Midbrain (tissue), 1 donor: ENCODE results near the gene TMEM116.
"Not testable (repeated sequence)": the region's sequence is repeated elsewhere in the genome, so short reads cannot be mapped to it uniquely, and the experiment has no call there.

ENCODE experiments used
- DNase-seq: peaks from one replicate; lab custom pipeline; 2025; lab: John Stamatoyannopoulos, UW

TMEM116 gene

DNA sequence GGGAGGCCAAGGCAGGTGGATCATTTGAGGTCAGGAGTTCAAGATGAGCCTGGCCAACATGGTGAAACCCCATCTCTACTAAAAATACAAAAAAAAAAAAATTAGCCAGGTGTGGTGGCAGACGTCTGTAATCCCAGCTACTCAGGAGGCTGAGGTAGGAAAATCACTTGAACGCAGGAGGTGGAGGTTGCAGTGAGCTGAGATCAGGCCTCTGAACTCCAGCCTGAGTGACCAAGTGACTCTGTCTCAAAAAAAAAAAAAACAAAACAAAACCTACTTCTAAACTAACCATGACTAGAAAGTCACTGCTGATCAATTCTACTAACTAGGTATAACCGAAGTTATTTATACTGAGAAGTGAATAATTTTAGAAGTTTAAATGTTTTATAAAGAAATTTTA is 3.4 kb downstream of the TMEM116 start:
- DNase-seq: not testable (repeated sequence)

- DNase-seq: no peak
These were observed 4.0 kb downstream of the TMEM116 start for GRCh38 chr12:112008918-112009317.

GRCh38 chr12:112007945-112008344 is 5.0 kb downstream of the TMEM116 start:
- no peak for DNase-seq

DNA sequence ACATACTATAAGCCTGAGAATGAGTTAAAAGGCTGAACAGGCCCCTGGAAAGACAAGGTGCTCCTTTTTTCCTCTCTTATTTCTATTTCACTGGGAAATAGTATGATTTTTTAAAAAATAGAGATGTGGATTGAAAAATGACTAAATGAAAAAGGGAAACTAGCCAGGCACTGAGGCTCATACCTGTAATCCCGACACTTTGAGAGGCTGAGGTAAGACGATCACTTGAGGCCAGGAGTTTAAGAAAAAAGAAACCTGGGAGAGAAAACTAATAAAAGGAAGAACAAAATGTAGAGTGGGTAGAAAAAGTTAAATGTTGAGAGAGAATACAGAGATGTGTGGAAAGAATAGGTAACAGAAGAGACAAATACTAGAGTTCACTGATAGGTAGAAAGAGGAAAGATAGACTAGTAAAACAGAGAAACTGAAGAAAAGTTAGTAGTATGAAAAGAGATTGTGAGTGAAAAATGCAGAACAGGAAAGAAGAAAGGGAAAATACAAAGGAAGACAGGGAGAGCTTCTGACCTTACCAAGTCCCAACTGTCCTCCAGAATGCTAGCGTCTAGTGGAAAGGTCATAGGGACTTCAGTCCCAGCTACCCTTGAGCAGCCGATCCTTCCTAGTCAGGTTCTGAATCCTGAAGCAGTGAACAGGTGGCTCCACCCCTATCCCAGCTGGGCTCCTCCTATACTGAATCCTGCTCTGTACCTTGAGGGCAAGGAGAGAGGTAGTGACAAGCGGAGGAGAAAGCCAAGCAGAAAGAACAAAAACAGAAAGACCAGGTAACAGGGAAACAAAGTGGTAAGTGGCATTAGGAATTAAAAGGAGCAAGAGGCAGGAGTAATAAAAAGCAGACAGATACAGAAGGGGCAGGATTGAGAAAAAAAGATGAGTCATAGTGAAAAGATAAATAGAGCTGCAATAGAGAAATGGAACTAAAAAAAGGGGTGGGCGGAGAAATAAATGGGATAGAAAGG is 7.3 kb downstream of the TMEM116 start:
- no peak for DNase-seq

DNA sequence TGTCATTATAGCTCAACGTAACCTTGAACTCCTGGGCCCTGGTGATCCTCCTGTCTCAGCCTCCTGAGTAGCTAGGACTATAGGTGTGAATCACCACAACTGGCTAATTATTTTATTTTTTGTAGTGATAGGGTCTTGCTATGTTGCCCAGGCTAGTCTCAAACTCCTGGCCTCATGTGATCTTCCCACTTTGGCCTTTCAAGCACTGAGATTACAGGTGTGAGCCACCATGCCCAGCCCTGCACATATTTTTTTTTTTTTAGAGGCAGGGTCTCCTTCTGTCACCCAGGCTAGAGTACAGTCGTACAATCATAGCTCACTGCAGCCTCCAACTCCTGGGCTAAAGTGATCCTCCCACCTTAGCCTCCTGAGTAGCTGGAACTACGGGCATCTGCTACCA is 8.9 kb downstream of the TMEM116 start:
- DNase-seq: no peak

DNA sequence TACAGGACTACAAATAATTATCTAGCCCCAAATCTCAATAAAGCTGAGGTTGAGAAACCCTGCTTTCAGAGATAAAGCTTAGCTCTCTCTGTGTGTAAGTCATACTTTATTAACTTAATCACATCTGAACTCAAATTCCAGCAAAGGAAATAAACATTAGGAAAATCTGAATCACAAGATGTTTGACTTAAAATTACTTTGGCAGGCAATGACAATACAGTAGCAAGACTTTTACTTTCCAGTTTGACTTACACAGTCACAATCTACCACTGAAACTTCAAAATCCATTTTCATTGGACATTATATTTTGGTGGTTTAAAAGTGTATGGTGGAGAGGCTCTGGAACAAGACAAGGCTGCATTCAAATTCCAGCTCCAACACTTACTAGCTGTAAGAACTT is 11.4 kb downstream of the TMEM116 start:
- no peak for DNase-seq

DNA sequence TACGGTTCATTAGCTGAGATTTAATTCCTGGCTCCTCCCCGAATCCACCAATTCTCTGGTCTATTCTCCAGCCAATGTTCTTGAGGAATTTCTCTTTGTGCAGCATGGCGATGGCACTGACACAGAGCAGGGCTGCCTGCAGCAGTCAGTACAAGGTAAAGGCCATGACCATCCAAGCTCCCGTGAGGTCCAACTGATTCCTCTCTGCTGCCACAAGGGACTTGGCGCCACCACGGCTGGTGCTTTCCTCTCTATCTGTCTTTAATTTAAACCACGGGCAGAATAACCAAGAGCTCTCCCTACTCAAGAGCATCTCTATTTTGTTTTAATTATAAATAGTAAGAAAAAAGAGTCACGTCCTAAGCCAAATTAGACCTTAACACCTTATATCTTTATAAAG is 12.1 kb downstream of the TMEM116 start:
- no peak for DNase-seq

DNA sequence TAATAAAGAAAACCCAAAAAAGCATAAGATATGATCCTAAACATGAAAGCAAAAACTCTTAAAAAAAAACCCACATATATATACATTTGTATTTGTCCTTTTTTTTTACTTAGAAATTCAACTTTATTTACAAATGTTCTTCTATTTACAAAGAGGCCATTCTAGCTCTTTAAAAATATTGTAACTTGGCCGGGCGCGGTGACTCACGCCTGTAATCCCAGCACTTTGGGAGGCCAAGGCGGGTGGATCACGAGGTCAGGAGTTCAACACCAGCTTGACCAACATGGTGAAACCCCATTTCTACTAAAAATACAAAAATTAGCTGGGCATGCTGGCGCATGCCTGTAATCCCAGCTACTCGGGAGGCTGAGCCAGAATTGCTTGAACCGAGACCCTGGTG is 13.8 kb downstream of the TMEM116 start:
- DNase-seq: not testable (repeated sequence)

DNA sequence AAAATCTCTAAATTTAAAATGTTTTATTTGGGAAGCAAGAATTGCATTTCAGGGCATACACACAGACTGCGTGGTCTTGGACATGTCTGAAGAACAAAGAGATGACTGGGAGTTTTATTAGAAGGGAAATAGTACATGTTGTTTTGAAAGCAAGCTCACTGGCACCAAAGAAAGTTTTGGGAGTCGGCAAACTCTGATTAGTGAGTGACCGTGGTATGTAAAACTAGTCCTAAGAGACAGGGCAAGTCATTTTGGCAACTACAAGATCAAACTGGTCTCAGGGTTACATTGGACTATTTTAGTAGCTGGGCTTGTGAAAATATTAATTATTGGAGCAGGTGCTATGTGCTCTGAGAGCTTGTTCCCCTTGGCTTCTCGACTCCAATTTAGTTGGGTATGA is 14.9 kb downstream of the TMEM116 start:
- DNase-seq: no peak

DNA sequence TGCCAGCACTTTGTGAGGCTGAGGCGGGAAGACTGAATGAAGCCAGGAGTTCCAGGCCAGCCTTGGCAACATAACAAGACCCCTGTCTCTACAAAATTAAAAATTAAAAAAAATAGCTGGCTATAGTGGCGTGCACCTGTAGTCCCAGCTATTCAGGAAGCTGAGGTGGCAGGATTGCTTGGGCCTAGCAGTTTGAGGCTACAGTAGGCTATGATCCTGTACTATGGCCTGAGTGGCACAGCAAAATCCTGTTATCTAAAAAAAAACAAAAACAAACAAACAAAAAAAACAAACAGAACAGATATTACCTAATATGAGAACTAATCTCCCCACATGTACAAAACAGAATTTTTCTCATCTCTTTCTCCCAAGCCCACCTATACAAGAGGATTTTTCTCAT is 15.7 kb downstream of the TMEM116 start:
- DNase-seq: no peak

DNA sequence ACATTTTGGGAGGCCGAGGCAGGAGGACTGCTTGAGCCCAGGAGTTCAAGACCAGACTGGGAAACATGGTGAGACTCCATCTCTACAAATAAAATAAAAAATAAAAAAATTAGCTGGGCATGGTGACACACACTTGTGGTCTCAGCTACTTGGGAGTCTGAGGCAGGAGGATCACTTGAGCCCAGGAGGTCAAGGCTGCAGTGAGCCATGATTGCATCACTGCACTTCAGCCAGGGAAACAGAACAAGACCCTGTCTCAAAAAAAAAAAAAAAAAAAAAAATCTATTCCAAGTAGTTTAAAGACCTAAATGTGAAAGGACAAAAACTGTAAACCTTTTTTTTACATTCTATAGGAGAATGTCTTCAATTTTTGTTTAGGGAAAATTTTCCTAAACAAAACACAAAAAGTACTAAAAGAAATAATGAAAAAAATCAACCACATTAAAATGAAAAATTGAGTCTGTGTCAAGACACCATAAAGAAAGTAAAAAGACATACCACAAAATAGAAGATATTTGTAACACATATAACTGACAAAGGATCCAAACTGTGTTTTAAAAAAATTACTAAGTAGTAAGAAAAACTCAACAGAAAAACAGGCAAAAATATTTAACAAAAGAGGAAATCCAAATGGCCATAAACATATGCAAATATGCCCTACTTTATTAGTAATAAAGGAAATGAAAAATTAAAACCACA is 17.0 kb downstream of the TMEM116 start:
- no peak for DNase-seq

- not testable (repeated sequence) for DNase-seq
These were observed 18.5 kb downstream of the TMEM116 start for GRCh38 chr12:111994211-111995111.

GRCh38 chr12:111993292-111994150 is 19.4 kb downstream of the TMEM116 start:
- DNase-seq: no peak

- DNase-seq: no peak
These were observed 20.5 kb downstream of the TMEM116 start for GRCh38 chr12:111992464-111992863.

- no peak for DNase-seq
These were observed 21.0 kb downstream of the TMEM116 start for GRCh38 chr12:111991946-111992345.

GRCh38 chr12:111991535-111991934 is 21.4 kb downstream of the TMEM116 start:
- no peak for DNase-seq

DNA sequence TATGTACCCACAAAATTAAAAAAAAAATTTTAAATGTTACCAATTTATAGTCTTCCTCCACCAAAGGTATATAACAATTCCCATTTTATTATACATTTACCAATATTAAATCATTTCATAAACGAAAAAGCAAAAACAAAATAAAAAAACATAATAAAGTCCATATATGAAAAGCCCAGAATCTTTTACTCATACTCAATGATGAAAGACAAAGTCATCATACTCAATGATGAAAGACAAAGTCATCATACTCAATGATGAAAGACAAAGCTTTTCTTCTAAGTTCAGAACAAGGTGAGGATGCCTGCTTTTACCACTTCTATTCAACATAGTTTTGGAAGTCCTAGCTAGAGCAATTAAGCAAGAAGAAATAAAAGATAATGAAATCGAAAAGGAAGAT is 28.1 kb downstream of the TMEM116 start:
- DNase-seq: no peak

GRCh38 chr12:111981987-111982386 is 31.0 kb downstream of the TMEM116 start:
- no peak for DNase-seq

GRCh38 chr12:111980598-111980997 is 32.4 kb downstream of the TMEM116 start:
- no peak for DNase-seq

DNA sequence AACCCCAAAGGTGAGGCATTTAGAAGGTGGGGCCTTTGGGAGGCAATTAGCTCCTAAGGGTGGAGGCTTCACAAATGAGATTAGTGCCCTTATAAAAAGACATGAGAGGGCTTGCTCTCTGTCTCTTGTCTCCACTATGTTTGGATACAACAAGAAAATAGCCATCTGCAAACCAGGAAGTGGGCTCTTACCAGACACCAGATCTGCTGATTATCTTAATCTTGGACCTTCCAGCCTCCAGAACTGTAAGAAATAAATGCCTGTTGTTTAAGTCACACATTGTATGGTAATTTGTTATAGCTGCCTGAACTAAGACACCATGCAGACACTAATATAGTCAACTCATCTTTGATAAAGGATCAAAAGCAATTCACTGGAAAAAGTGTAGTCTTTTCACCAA is 34.4 kb downstream of the TMEM116 start:
- no peak for DNase-seq

DNA sequence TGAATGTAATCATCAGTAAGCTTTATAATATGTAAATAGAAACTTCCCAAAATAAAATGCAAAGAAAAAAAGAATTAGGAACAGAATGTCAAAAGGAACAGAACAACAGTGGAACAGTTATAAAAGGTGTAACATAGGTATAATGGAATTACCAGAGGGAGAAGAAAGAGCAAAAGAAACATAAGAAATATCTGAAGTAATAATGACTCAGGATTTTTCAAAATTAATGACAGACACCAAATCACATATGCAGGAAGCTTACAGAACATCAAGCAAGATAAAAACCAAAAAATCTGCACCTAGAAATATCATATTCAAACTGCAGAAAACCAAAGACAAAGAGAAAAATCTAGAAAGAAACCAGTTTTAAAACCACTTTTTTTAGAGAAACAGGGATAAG is 36.1 kb downstream of the TMEM116 start:
- DNase-seq: no peak
